ENCODE measurements around the gene NOL7.

- TF ChIP-seq, protein P1, sequence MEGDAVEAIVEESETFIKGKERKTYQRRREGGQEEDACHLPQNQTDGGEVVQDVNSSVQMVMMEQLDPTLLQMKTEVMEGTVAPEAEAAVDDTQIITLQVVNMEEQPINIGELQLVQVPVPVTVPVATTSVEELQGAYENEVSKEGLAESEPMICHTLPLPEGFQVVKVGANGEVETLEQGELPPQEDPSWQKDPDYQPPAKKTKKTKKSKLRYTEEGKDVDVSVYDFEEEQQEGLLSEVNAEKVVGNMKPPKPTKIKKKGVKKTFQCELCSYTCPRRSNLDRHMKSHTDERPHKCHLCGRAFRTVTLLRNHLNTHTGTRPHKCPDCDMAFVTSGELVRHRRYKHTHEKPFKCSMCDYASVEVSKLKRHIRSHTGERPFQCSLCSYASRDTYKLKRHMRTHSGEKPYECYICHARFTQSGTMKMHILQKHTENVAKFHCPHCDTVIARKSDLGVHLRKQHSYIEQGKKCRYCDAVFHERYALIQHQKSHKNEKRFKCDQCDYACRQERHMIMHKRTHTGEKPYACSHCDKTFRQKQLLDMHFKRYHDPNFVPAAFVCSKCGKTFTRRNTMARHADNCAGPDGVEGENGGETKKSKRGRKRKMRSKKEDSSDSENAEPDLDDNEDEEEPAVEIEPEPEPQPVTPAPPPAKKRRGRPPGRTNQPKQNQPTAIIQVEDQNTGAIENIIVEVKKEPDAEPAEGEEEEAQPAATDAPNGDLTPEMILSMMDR (IDR thresholded peaks at IDR 0.05), result no peak
- no peak for TF ChIP-seq POLR2A (IDR thresholded peaks at IDR 0.05)
- no peak for TF ChIP-seq EP300 (IDR thresholded peaks at IDR 0.05)
Measured at GRCh38 chr6:13572240-13572639, 42.9 kb upstream of the NOL7 start.

Measured in gastroesophageal sphincter (tissue), 3 donors.